DMS153 (cell line): ENCODE measurements around the gene GRWD1.

ENCODE experiments used
- DNase-seq: peaks from one replicate; lab custom pipeline; 2025; lab: John Stamatoyannopoulos, UW

Gene GRWD1

DNA sequence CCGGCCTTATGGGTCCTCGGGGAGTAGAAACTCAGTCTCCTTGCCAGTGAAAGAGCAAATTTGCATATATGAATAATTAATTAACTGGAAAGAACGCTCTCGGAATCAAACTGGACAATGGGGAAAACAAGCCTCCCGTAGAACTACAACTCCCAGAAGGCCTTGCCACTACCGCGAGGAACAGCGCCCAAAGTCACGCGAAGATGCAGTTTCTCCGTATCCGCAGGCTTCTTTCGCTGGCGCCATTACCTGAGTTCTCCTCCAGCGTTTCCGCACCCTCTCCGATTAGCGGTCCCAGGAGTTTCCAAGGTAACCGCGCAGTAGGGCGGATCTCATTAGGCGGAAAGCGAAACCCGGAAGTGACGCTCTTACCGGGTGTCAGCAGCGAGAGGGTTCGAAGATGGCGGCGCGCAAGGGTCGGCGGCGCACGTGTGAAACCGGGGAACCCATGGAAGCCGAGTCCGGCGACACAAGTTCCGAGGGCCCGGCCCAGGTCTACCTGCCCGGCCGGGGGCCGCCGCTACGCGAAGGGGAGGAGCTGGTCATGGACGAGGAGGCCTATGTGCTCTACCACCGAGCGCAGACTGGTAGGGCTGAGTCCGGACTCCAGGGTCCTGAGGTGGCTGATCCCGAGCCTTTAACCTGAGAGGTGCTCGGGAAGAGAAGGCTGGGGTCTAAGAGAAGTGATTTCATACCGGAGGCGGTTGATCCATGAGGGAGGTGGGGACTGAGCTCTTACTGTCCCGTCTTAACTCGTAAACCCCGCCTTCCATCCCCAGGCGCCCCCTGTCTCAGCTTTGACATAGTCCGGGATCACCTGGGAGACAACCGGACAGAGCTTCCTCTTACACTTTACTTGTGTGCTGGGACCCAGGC is at the start of gene GRWD1:
TSS of gene GRWD1 (plus strand) at position 378 of the 876 bp plus-strand sequence. CDS start at position 401, 23 bp downstream.
- peak; percentile 96 for DNase-seq

DNA sequence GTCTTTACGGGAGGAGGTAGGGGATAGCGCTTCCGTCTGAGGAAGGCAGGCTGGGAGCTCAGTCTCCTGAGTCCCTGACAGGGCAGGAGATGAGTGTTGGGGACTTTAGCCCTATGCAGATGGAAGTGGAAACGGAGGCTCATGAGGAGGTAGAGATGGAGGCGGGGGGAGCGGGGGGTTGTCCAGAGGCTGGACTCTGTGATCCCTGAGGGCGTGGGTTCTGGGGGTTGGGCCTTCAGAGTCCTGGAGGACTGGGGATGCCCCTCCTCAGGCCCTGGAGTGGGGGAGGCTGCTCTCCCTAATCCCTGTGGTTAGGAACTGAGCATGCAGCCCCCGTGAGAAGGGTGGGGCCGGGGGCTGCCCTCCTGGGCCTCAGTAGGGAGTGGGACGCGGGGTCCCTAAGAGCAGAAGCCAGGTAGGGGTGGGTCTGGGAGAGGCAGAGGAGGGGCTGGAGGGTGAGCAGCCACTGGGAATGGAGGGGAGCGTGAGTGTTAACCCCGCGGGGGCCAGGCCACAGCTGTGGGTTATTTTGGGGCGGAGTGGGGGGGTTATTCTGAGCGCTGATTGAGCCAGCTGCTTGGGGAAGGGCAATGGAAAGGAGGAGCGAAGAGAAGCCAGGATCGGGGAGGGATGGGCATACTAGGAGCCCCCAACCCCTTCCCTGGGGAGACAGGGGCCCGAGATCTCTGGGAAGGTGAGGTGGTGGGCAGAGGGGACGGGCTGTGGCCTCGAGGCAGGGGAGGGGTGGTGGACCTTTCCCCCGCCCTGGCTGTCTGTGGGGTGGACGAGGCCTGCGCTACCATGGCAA is 49.6 kb upstream of the GRWD1 start:
- DNase-seq, result no peak

- no peak for DNase-seq
Measured at GRCh38 chr19:48396824-48397176, 49.0 kb upstream of the GRWD1 start.

DNA sequence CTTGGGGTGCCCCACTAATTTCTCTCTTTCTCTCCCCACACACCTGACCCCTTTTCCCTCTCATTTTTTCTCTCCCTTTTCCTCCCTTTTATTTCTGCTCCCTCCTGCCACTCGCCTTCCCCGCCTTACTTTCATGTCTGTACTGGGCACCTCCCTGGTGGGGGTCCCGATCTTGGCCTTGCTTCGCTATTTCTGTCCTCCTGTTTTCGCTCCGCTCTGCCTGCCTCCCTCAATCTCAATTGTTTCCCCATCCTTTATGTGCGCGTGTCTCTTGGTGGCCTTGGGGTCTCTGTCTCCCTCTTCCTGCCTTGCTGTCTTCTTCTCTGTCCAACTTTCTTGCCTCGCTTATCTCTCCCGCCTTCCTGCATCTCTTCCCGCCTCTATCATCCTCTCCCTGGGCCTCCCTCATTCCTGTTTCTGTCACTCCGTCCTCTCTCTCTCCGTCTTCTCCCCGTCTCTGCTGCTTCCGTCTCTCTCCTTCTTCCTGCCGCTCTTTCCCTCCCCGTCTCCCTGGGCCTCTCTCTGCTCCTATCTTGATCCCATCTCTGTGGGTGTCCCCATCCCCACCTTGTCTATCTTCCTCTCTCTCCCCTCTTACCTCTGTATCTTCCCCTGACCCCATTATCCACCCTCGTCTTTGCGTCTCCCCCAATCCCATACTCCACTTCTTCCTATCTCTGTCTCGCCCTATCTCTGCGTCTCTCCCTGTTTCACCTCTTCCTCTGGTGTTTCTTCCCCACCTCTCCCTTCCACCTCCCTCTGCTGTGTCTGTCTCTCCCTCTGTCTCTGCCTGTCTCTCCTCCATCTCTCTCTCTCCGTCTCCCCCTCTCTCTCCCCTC is 48.3 kb upstream of the GRWD1 start:
- DNase-seq, result no peak

GRCh38 chr19:48398102-48398374 is 47.7 kb upstream of the GRWD1 start:
- DNase-seq, result no peak

GRCh38 chr19:48398375-48399235 is 47.2 kb upstream of the GRWD1 start:
- DNase-seq, result peak; percentile 85

- DNase-seq, result peak; percentile 97
Measured at GRCh38 chr19:48400018-48400742, 45.6 kb upstream of the GRWD1 start.

DNA sequence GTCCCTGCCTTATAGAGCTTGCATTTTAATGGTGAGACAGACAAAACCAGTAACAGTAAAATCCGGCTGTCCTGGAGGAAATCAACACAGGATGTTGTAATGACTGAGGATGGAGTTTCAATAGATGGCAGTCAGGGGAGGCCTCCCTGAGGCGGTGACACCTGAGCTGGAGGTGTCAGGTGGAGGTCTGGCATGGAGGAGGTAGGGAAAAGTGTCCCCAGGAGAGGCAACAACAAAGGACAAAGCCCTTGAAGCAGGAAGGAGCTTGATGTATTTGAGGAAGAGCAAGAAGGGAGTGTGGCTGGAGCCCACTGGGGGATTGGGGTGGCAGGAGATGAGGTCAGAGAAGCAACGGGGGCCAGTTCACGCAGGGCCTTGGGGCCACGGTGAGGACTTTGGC is 44.5 kb upstream of the GRWD1 start:
- DNase-seq, result peak; percentile 44

GRCh38 chr19:48403606-48404005 is 42.2 kb upstream of the GRWD1 start:
- peak; percentile 51 for DNase-seq

GRCh38 chr19:48405010-48405659 is 40.6 kb upstream of the GRWD1 start:
- DNase-seq, result no peak

DNA sequence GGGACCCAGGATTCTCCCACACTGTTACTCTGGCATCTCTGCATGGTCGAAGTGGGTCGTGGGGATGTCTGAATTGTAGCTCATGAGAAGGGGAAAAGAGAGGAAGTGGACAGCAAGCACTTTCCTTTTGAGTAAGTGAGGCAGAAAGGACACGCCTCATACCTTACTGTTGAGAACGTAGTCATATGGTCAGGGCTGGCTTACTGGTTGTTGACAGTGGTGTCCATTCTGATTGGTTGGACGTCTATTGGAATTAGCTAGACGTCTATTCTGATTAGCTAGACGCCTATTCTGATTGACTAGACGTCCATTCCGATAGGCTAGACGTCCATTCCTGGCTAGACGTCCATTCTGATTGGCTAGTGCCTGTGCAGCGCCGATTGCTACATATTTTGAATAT is 39.9 kb upstream of the GRWD1 start:
- no peak for DNase-seq

DNA sequence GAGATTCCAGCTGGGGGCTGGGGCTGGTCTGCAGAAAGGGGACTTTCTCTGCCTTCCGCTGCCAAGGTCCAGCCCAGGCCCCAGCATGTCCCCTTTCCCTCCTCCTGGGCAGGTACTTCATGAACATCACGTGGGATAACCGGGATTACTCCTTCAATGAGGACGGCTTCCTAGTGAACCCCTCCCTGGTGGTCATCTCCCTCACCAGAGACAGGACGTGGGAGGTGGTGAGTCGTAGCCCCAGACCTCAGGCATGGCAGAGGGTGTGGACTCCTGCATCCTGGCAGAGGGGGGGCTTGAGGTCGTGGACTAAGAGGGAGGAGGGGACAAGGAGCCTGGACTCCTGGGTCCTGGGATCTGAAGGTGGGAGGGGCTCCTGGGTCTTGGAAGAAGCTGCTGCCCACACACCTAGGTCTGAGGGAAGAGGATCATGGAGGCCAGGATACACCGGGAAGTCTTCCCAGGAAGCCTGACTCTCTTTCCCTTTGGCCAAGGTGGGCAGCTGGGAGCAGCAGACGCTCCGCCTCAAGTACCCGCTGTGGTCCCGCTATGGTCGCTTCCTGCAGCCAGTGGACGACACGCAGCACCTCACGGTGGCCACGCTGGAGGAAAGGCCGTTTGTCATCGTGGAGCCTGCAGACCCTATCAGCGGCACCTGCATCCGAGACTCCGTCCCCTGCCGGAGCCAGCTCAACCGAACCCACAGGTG is 31.8 kb upstream of the GRWD1 start:
- no peak for DNase-seq

DNA sequence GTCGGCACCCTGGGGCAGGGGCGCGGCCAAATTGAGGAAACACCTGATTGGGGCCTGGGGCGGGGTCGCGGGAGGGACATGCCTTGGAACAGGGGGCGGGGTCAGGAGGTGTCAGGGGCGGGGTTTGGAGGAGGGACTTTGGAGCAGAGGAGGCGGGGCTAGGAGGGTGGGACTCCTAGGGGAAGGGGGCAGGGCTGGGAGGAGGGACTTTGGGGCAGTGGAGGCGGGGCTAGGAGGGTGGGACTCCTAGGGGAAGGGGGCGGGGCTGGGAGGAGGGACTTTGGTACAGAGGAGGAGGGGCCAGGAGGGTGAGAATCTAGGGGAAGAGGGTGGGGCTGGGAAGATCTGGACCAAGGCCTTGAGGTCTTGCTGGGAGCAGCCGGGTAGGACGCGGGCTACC is 30.4 kb upstream of the GRWD1 start:
- peak; percentile 51 for DNase-seq

DNA sequence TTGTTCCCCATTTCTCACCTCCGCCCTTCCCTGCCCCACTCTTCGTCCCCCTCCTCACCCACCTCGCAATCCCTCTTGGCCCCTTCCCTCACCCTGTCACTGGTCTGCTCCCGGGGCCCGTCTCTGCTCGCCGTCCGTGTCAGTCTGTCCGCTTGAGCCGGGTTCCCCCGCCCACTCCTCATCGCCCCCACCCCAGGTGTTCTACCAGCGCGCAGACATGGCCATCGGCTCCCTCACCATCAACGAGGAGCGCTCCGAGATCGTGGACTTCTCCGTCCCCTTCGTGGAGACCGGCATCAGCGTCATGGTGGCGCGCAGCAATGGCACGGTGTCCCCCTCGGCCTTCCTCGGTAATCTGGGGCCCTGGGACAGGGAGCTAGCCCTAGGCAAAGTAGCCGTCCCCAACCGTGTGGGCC is 30.0 kb upstream of the GRWD1 start:
- no peak for DNase-seq

DNA sequence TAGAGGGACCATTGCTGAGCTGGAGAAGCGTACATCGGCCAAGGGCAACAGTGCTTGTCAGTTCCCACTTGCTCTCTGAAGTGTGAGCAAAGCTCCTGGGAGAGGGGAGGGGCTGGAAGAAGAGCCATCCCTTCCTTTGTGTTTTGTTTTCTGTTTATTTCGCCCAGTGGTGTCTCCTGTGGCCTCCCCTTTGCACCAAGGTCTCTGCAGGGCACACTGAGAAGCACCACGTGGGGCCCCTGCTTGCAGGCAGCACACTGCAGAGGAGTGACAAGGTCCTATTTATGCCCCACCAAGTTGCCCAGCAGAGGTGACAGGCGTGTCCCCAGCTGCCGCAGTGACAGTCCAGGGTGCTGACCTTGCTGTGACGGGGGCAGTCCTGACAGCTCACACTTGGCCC is 28.4 kb upstream of the GRWD1 start:
- DNase-seq, result no peak

DNA sequence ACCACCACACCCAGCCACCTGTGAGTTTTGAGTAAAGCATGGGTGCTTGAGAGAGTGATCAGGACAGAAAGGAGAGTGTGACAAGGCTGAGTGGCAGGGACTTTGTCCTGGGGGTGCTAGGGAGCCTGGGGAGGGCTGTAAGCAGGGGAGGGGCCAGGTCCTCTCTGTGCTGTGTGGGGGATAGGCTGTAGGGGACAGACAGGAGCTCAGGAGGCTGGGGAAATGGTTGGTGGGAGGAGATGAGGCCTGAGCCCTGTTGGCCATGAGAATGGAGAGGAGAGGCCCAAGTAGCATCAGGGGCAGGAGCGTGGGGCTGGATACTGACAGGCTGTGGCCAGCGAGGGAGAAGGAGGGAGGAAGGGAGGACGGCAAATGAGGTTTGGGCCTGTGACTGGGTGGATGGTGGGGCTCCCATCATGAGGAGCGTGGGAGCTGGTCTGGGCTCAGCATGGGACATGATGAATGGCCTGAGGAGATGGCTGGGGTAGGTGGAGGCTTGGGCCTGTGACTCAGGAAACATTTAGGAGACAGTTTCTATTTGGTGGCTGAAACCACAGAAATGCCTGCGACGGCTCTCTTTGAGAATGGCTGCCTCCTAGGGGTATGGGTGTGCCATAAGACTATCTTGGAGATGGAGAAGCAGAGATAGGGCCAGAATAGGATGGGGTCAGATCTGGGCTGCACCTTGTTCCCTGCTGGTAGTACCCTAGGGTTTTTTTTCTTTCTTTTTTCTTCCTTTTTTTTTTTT is 27.3 kb upstream of the GRWD1 start:
- no peak for DNase-seq

DNA sequence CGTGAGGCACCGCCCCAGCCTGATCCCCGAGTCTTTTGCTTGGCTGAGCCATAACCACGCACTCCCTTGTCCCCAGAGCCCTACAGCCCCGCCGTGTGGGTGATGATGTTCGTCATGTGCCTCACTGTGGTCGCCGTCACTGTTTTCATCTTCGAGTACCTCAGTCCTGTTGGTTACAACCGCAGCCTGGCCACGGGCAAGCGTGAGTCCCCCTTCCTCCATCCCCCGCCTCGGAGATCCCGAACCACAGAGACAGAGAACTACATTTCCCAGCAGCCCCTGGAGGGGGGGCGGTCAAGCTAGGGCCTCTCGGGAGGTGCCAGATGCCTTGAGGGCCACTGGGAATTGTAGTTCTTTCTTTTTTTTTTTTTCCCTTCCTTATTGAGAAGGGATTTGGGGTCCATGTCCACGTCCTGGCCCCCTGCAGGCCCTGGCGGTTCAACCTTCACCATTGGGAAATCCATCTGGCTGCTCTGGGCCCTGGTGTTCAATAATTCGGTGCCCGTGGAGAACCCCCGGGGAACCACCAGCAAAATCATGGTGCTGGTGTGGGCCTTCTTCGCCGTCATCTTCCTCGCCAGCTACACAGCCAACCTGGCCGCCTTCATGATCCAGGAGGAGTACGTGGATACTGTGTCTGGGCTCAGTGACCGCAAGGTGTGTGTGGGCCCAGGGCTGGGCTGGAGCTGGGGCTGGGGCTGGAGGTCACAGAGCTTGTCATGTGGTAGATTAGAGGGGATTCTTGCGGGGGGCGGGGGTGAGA is 26.4 kb upstream of the GRWD1 start:
- DNase-seq, result no peak

DNA sequence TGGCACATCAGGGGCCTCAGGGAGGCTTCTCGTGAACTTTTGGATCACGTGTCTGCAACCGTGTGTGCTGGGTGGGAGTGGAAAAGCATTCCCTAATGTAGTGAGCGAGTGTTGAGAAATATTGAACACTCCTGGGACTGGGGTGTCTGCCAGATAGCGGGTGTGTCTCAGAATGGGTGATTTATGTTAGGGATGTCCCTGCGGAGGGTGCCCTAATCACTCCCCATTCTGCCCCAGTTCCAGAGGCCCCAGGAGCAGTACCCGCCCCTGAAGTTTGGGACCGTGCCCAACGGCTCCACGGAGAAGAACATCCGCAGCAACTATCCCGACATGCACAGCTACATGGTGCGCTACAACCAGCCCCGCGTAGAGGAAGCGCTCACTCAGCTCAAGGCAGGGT is 24.2 kb upstream of the GRWD1 start:
- no peak for DNase-seq
